ENCODE results near the gene CACHD1. TPM values are rescaled to one million over a fixed set of nuclear protein-coding genes. Genes with fewer than 3 reads are reported as not detected.
A peak's percentile ranks its signal among the peaks of the same experiment; 100 is the strongest.

Gene CACHD1
- polyA plus RNA-seq, 2 of the 4 experiments (the other 2 are of a cell fraction), result 0.72 to 1.6 TPM

DNA sequence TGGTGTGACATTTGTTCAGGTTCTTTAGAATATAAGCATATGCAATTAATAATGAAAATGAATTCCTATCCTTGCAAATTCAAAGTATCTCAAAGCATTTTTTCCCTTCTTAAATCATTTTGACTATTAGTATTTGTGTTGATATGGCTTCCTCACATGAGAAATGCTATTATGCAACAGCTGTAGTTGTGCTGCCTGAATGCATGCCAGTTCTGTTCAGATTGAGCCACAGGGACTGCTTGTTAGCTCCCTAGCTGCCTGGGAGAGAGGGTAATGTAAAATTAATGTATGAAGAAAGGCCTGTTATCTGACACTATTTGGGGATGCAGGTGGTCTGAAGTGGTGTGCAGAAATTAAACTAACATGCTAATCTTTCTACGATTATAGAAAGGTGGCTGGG is 45.5 kb downstream of the CACHD1 start:
- Histone ChIP-seq H3K9me3 (no peaks in the 10 kb centered on the region), H3K4me1 (peaks cover 14% of the 10 kb centered on the region; the same call in 2 of the 3 replicates), H3K27ac (no peak overlapping the region), H3K4me3 (no peak overlapping the region), H3K4me2 (no peak overlapping the region)
- ChIA-PET POLR2A (no interaction called here), CTCF (no interaction called here)
- no peak for FAIRE-seq
- WGBS (ENCODE audit: missing lambda C conversion rate), result 0% methylated on average over 1 of the region's 1 CpG
- DNase-seq (ENCODE audit: low read depth in 1 of 2, low spot score in 1 of 2), result no peak
- TF ChIP-seq CHD4 (IDR thresholded peaks at IDR 0.05; ENCODE audit: borderline replicate concordance) (no peak), CEBPB (IDR thresholded peaks at IDR 0.05) (0 out of 4 replicates have a peak, but pooled peaks of 1 of the 2 experiments have one; percentile 19)
- TF ChIP-seq, protein P1, sequence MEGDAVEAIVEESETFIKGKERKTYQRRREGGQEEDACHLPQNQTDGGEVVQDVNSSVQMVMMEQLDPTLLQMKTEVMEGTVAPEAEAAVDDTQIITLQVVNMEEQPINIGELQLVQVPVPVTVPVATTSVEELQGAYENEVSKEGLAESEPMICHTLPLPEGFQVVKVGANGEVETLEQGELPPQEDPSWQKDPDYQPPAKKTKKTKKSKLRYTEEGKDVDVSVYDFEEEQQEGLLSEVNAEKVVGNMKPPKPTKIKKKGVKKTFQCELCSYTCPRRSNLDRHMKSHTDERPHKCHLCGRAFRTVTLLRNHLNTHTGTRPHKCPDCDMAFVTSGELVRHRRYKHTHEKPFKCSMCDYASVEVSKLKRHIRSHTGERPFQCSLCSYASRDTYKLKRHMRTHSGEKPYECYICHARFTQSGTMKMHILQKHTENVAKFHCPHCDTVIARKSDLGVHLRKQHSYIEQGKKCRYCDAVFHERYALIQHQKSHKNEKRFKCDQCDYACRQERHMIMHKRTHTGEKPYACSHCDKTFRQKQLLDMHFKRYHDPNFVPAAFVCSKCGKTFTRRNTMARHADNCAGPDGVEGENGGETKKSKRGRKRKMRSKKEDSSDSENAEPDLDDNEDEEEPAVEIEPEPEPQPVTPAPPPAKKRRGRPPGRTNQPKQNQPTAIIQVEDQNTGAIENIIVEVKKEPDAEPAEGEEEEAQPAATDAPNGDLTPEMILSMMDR (IDR thresholded peaks at IDR 0.05), result no peak
- no peak for ATAC-seq

GRCh38 chr1:64516301-64516700 is 46.4 kb downstream of the CACHD1 start:
- no peak for FAIRE-seq
- ChIA-PET CTCF (no interaction called here), POLR2A (no interaction called here)
- WGBS (ENCODE audit: missing lambda C conversion rate), result 54% methylated on average over 7 of the region's 7 CpGs
- H3K27ac ChIP-seq, result no peak overlapping the region
- H3K4me3 ChIP-seq, result no peak overlapping the region
- TF ChIP-seq CHD2 (IDR thresholded peaks at IDR 0.05; ENCODE audit: low read length, partially characterized antibody) (no peak), GATA3 (IDR thresholded peaks at IDR 0.05; ENCODE audit: borderline replicate concordance) (no peak), HEYL (CRISPR knock-in tag; IDR thresholded peaks at IDR 0.05) (no peak), RNF2 (IDR thresholded peaks at IDR 0.05; ENCODE audit: borderline replicate concordance, low read depth) (no peak), BHLHE40 (IDR thresholded peaks at IDR 0.05; ENCODE audit: low read depth, low read length) (no peak), CBX8 (IDR thresholded peaks at IDR 0.05) (no peak), HDAC2 (IDR thresholded peaks at IDR 0.05) (no peak), MAZ (IDR thresholded peaks at IDR 0.05; ENCODE audit: borderline replicate concordance, low read depth, low read length) (no peak), CEBPB (IDR thresholded peaks at IDR 0.05) (no peak), HOXB5 (CRISPR knock-in tag; IDR thresholded peaks at IDR 0.05) (no peak), JUN (IDR thresholded peaks at IDR 0.05) (no peak), EP300 (IDR thresholded peaks at IDR 0.05) (no peak), SREBF2 (IDR thresholded peaks at IDR 0.05) (no peak), RFX5 (IDR thresholded peaks at IDR 0.05) (no peak), FOSL2 (IDR thresholded peaks at IDR 0.05) (no peak), FOSL2 (CRISPR knock-in tag; IDR thresholded peaks at IDR 0.05) (no peak), NFE2L2 (conservative IDR thresholded peaks at IDR 0.05; ENCODE audit: low read length) (no peak), HOXA7 (CRISPR knock-in tag; IDR thresholded peaks at IDR 0.05) (no peak)
- TF ChIP-seq, protein P2, sequence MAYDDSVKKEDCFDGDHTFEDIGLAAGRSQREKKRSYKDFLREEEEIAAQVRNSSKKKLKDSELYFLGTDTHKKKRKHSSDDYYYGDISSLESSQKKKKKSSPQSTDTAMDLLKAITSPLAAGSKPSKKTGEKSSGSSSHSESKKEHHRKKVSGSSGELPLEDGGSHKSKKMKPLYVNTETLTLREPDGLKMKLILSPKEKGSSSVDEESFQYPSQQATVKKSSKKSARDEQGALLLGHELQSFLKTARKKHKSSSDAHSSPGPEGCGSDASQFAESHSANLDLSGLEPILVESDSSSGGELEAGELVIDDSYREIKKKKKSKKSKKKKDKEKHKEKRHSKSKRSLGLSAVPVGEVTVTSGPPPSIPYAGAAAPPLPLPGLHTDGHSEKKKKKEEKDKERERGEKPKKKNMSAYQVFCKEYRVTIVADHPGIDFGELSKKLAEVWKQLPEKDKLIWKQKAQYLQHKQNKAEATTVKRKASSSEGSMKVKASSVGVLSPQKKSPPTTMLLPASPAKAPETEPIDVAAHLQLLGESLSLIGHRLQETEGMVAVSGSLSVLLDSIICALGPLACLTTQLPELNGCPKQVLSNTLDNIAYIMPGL (CRISPR knock-in tag; IDR thresholded peaks at IDR 0.05; ENCODE audit: borderline replicate concordance), result no peak
- TF ChIP-seq, protein P3, sequence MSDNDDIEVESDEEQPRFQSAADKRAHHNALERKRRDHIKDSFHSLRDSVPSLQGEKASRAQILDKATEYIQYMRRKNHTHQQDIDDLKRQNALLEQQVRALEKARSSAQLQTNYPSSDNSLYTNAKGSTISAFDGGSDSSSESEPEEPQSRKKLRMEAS (IDR thresholded peaks at IDR 0.05), result no peak
- no peak overlapping the region for H3K4me2 ChIP-seq
- DNase-seq (ENCODE audit: low read depth in 1 of 2, low spot score in 1 of 2), result no peak
- no peaks in the 10 kb centered on the region for H3K9me3 ChIP-seq
- H3K4me1 ChIP-seq, result peaks cover 14% of the 10 kb centered on the region; the same call in 2 of the 3 replicates
- no peak for ATAC-seq
